Fibroblast of villous mesenchyme (primary cell): ENCODE measurements around the gene ARMCX2. TPM values are rescaled to one million over a fixed set of nuclear protein-coding genes. Genes with fewer than 3 reads are reported as not detected.

Experiments used
- DNase-seq: peaks from one replicate; pipeline ENCODE4 v3.0.0-alpha.2; 2010; ENCODE audit warnings: low read depth
- H3K4me3 ChIP-seq: 2 replicates; pipeline ENCODE4 v1.5.1; 2011; ENCODE audit warnings: low read depth, mild to moderate bottlenecking, low read length
- total RNA-seq: library from RNA; depleted of rRNA; stranded (reverse); fragments of >200 nt; gene quantifications from 2 replicates; pipeline ENCODE4 v1.2.3, GENCODE V29; 2012
- TF ChIP-seq, protein P1 (sequence below): IDR thresholded peaks from 2 replicates; pipeline ENCODE4 v1.5.1; 2012; ENCODE audit warnings: low read depth, mild to moderate bottlenecking, low read length; ENCODE audit not compliant: insufficient read depth

The ARMCX2 gene
- total RNA-seq: 63.8 and 76.4 TPM in 2 replicates

DNA sequence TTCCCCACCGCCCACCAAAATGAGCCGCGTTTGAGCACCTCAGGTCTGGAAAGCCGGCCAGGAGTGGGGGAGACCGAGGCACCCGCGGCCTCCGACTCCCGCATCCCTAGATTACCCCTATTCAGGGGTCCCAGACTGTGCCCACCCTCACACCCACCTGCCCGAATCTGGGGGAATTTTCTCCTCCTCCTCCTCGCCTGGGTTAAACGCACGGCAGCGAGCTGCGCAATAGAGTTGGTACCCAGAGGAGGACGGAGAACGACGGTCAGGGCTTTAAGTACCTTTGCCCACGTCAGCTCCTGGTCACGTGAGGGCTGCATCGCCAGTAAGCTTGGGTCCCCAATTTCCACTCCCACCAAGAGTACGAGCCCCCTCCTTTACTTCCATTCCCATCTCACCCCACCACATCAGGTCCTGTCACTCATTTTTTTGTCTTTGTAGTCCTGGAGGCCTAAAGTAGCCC lies at the start of gene ARMCX2:
Gene ARMCX2, minus strand, starts transcription at position 250 of the 463 bp plus-strand sequence. CDS start 2,262 bp downstream, outside the sequence.
- peak within 1 kb of the TSS; percentile 78 for H3K4me3 ChIP-seq
- DNase-seq: peak; percentile 57
- TF ChIP-seq, protein P1, sequence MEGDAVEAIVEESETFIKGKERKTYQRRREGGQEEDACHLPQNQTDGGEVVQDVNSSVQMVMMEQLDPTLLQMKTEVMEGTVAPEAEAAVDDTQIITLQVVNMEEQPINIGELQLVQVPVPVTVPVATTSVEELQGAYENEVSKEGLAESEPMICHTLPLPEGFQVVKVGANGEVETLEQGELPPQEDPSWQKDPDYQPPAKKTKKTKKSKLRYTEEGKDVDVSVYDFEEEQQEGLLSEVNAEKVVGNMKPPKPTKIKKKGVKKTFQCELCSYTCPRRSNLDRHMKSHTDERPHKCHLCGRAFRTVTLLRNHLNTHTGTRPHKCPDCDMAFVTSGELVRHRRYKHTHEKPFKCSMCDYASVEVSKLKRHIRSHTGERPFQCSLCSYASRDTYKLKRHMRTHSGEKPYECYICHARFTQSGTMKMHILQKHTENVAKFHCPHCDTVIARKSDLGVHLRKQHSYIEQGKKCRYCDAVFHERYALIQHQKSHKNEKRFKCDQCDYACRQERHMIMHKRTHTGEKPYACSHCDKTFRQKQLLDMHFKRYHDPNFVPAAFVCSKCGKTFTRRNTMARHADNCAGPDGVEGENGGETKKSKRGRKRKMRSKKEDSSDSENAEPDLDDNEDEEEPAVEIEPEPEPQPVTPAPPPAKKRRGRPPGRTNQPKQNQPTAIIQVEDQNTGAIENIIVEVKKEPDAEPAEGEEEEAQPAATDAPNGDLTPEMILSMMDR: no peak

DNA sequence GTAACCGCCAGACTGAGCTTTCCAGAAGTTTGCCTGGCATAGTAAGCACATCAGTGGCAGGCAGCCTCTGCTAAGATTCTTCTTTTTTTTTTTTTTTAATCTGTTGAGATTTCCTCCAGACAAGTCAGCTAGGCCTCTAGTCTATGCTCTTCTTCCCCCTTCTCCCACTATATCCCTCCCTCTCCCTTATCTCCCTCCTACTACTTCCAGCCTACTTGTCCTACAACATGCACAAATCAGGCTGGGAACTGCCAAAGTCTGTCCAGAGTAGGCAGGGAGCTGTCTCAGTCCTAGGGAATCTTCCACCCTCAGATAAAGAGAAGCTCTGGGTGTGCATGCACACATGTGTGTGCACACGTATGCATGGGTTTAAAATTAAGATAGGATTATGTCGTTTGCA lies 49.7 kb upstream of the ARMCX2 start:
- H3K4me3 ChIP-seq: no peak overlapping the region
- TF ChIP-seq, protein P1: no peak
- no peak for DNase-seq

DNA sequence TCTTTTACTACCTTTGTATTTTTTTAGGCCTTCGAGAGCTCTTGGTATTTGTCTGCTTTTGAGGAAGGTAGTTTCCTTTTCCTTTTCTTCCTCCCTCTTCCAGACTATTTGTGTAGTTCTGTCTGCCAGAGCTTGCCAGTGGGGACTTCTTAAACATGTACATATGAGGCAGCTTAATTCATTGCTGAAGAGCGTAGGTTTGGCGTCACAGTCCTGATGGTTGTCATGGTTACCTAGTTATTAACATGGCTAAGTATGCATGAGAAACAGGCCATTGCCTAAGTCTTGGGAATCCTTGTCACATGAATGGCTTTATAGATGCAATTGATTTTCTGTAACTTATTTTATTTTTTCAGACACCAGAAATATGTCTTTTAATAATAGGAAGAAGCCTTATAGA lies 48.5 kb upstream of the ARMCX2 start:
- TF ChIP-seq, protein P1: no peak
- peak; percentile 0 for DNase-seq
- no peak overlapping the region for H3K4me3 ChIP-seq

DNA sequence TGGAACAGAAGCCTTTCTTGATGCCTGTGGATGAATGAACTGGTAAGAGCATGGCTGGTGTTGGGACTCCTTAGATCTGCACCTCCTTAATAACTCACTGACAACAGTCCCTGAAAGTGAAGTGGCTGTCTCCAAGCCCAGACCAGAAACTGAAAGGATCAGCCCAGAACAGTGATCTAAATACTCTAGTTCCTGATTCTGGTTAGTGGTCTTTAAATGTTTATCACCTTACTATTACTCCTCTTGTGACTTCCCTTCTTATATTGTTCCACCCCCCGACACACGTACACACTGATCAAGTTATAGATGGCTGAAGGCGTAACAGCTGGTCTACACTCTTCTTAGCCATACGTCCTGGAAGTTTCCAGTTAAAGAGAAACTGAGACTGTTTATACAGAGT lies 33.8 kb upstream of the ARMCX2 start:
- no peak overlapping the region for H3K4me3 ChIP-seq
- no peak for DNase-seq
- TF ChIP-seq, protein P1: no peak

DNA sequence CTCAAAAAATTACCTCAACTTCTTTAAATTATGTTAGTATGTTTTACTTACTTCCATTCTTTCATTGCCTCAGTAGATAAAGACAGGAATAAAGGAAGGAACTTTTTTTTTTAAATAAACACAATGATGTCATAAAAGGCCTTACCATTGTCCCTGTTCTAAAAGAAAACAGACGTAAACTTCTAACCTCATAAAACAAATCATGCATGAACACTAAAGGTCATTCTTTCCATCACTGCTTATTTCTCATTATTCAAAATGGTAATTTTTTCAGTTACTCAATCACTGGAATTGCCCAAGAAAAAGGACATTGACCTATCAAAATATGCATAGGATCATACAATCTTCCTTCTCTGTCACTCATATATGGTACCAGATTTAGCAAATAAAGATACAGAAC lies 32.2 kb upstream of the ARMCX2 start:
- TF ChIP-seq, protein P1: no peak
- H3K4me3 ChIP-seq: no peak overlapping the region
- DNase-seq: no peak

DNA sequence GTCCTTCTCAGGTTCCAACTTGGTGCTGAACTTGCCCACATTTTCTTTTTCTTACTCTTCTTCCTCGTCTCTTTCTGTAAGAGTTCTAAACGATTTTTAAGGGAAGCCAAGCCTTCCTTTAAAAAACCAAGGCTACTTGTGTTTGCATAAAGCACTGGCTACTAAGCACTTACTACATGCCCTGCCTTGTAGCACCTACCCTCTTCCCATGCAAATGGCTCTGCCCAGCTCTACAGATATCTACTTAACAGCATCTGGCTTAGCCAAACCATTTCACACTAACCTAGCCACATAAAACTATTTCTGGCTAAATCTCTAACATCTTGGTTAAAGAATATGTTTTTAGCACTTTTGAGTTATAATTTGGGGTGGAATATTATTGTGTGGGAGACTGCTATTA lies 26.9 kb upstream of the ARMCX2 start:
- no peak overlapping the region for H3K4me3 ChIP-seq
- DNase-seq: no peak
- TF ChIP-seq, protein P1: no peak

DNA sequence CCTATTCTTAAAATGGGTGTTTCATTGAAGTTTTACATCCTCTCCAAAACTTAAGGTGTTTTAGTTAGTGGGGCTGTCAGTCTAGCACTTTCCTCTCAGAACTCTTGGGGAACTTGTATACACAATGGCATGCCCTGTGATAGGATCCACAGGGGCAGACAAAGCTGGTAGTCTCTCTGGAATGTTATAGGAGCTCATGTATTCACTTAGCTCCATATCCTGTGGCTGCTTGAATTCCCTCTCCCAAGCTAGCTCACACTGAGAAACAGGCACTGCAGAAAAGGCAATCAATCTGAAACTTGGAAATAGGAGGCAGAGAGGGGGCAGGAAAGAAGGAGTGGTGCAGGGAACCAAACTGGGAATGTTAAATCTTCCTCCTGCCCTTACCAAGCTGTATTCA lies 26.3 kb upstream of the ARMCX2 start:
- TF ChIP-seq, protein P1: no peak
- H3K4me3 ChIP-seq: no peak overlapping the region
- DNase-seq: no peak
